ENCODE data around the gene GYPB. TPM values are rescaled to one million over a fixed set of nuclear protein-coding genes. Genes with fewer than 3 reads are reported as not detected.
"Not testable (repeated sequence)": the region's sequence is repeated elsewhere in the genome, so short reads cannot be mapped to it uniquely, and the experiment has no call there.

Gene GYPB
- total RNA-seq, 2 experiments from 2014 or later: not detected

GRCh38 chr4:144016057-144016605 lies 3.0 kb downstream of the GYPB start:
- POLR2A ChIA-PET, CTCF ChIA-PET: not testable (repeated sequence)

GRCh38 chr4:144014808-144015207 lies 4.4 kb downstream of the GYPB start:
- POLR2A ChIA-PET: no interaction called here
- CTCF ChIA-PET: no interaction called here

- POLR2A ChIA-PET, CTCF ChIA-PET: not testable (repeated sequence)
These were observed 10.6 kb downstream of the GYPB start for GRCh38 chr4:144008602-144009001.

GRCh38 chr4:144007960-144008359 lies 11.2 kb downstream of the GYPB start:
- POLR2A ChIA-PET, CTCF ChIA-PET: not testable (repeated sequence)

- POLR2A ChIA-PET, CTCF ChIA-PET: not testable (repeated sequence)
These were observed 12.9 kb downstream of the GYPB start for GRCh38 chr4:144006200-144006803.

GRCh38 chr4:144005558-144005953 lies 13.6 kb downstream of the GYPB start:
- POLR2A ChIA-PET: not testable (repeated sequence)

GRCh38 chr4:144004868-144005557 lies 14.2 kb downstream of the GYPB start:
- POLR2A ChIA-PET, CTCF ChIA-PET: not testable (repeated sequence)

More at GRCh38 chr4:144005558-144005953, 13.6 kb downstream of the GYPB start:
- CTCF ChIA-PET: not testable (repeated sequence)

GRCh38 chr4:144003890-144004265 lies 15.3 kb downstream of the GYPB start:
- POLR2A ChIA-PET, CTCF ChIA-PET: not testable (repeated sequence)

GRCh38 chr4:144003205-144003889 lies 15.8 kb downstream of the GYPB start:
- CTCF ChIA-PET, POLR2A ChIA-PET: not testable (repeated sequence)

- POLR2A ChIA-PET, CTCF ChIA-PET: not testable (repeated sequence)
These were observed 18.7 kb downstream of the GYPB start for GRCh38 chr4:144000331-144000995.

GRCh38 chr4:143996193-143996592 lies 23.0 kb downstream of the GYPB start:
- CTCF ChIA-PET, POLR2A ChIA-PET: not testable (repeated sequence)

GRCh38 chr4:143991761-143992160 lies 27.4 kb downstream of the GYPB start:
- CTCF ChIA-PET, POLR2A ChIA-PET: not testable (repeated sequence)

GRCh38 chr4:143990717-143991116 lies 28.5 kb downstream of the GYPB start:
- POLR2A ChIA-PET, CTCF ChIA-PET: not testable (repeated sequence)

- CTCF ChIA-PET: no interaction called here
- POLR2A ChIA-PET: no interaction called here
These were observed 33.0 kb downstream of the GYPB start for GRCh38 chr4:143986180-143986579.

GRCh38 chr4:143980776-143981175 lies 38.4 kb downstream of the GYPB start:
- CTCF ChIA-PET, POLR2A ChIA-PET: not testable (repeated sequence)

GRCh38 chr4:143975527-143975926 lies 43.7 kb downstream of the GYPB start:
- CTCF ChIA-PET, POLR2A ChIA-PET: not testable (repeated sequence)

GRCh38 chr4:143974021-143974420 lies 45.2 kb downstream of the GYPB start:
- POLR2A ChIA-PET, CTCF ChIA-PET: not testable (repeated sequence)

- CTCF ChIA-PET: no interaction called here
- POLR2A ChIA-PET: no interaction called here
These were observed 58.1 kb downstream of the GYPB start for GRCh38 chr4:143961075-143961474.

GRCh38 chr4:143955306-143955705 lies 63.9 kb downstream of the GYPB start:
- CTCF ChIA-PET, POLR2A ChIA-PET: not testable (repeated sequence)

- CTCF ChIA-PET, POLR2A ChIA-PET: not testable (repeated sequence)
These were observed 67.7 kb downstream of the GYPB start for GRCh38 chr4:143951458-143951972.

GRCh38 chr4:143950967-143951366 lies 68.2 kb downstream of the GYPB start:
- CTCF ChIA-PET, POLR2A ChIA-PET: not testable (repeated sequence)
